ENCODE results near the gene CELF2. TPM values are rescaled to one million over a fixed set of nuclear protein-coding genes. Genes with fewer than 3 reads are reported as not detected.

The CELF2 gene
- total RNA-seq, 4 donors from 2014 or later = 120 to 185 (median 154) TPM

DNA sequence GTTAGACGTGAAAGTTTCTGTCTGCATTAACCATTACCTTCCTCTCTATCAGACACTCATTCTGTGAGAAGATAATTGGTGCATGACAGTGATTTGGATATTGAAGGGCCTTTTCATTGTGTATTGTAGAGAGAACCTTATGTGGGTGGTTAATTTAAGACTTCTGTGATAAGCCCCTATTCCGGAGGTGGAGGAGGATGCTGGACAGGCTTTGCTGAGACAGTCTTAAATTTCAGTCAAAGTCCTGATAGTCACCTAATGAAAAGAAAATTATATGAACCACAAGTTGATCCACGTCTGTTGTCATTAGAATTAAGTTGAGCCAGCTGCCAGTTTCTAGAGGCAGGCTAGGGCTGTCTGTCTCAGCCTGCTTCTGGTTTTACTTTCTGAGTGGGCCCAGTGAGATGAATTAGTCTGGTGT is 62.9 kb downstream of the CELF2 start:
- TF ChIP-seq, protein P1, sequence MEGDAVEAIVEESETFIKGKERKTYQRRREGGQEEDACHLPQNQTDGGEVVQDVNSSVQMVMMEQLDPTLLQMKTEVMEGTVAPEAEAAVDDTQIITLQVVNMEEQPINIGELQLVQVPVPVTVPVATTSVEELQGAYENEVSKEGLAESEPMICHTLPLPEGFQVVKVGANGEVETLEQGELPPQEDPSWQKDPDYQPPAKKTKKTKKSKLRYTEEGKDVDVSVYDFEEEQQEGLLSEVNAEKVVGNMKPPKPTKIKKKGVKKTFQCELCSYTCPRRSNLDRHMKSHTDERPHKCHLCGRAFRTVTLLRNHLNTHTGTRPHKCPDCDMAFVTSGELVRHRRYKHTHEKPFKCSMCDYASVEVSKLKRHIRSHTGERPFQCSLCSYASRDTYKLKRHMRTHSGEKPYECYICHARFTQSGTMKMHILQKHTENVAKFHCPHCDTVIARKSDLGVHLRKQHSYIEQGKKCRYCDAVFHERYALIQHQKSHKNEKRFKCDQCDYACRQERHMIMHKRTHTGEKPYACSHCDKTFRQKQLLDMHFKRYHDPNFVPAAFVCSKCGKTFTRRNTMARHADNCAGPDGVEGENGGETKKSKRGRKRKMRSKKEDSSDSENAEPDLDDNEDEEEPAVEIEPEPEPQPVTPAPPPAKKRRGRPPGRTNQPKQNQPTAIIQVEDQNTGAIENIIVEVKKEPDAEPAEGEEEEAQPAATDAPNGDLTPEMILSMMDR (IDR thresholded peaks at IDR 0.05; ENCODE audit: low read depth) = no peak

DNA sequence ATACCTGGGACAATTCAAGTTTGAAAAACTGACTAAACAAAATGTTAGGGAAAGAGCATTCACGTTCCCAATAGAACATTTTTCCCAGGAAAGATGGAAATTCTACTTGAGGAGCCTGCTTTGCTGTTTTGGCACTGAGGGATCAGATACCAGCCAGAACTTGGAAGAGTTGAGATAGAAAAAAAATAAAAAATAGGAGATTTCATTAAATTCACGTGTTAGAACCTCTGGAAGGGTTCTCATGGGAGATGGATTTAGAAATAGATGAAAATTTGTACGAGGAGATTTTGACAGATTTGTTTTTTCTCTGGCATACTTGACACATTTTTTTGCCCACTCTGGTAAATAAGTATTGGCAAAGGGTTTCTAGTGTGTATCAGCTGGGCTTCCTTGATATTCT is 63.7 kb downstream of the CELF2 start:
- TF ChIP-seq, protein P1 (IDR thresholded peaks at IDR 0.05; ENCODE audit: low read depth) = no peak

DNA sequence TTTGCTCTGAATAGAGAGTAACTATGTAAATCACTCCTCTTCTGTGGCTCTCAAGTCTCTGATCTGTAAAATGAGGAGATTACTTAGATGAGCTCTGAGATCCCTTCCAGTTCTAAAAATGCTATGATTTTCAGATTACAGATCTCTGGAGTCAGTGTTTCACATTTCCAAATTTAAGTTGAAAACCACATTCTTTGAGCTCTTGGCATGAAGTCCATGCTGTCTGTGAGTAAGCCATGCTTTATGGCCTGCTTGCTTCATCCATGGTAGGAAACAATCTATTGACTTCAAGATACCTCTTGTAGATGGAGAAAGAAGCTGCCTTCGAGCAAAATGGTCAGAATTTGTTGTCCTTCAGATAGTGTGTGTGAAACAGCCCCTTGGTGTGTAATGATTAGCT is 64.9 kb downstream of the CELF2 start:
- TF ChIP-seq, protein P1 (IDR thresholded peaks at IDR 0.05; ENCODE audit: low read depth) = no peak

DNA sequence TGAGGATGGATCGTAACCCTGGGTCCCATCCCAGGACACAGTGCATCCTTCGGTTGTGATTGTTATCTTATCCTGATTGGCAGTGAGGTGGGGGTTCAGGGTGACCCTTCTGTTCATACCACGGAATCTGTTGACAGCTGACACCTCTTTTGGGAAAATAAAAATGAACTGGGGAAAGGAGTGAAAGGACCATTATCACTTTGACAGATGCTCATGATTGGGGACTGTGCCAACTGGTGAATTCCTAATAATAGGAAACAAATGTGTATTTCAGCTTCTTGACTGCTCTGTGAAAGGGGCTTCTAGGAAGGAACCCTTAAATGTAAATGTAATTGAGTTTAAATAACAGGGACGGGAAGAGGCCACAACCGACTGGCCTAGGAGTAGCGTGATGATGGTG is 65.4 kb downstream of the CELF2 start:
- TF ChIP-seq, protein P1 (IDR thresholded peaks at IDR 0.05; ENCODE audit: low read depth) = no peak

- TF ChIP-seq, protein P1 (IDR thresholded peaks at IDR 0.05; ENCODE audit: low read depth) = no peak
Measured at GRCh38 chr10:11085545-11085944, 67.9 kb downstream of the CELF2 start.

DNA sequence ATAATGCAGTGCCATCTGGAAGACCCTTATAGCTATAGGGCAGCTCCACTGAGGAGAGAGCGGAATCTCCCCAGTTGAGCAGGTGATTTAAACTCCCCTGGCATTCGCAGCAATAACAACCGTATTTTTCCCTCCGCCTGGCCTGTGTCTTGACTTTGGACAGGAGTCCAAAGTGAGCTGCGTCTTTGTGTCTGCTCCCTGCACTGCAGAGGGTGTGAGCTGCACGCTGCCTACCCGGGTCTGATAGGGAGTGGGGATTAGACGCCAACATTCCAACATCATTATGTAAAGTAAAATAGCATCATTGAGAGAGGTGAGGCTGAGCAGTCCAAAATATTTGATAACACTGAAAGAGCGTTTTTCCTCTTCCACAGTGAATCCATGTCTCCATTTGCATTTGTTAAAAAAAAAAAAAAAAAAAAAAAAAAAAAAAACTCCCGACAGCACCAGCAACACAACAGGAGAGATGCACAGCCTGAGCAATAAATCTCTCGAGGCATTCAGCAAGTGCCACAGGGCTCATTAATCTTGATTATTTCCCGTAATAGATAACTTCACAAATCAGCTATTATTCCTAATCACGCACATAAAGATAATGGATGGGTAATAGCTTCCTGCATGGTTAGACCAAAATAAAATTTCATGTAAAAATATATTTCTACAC is 68.6 kb downstream of the CELF2 start:
- TF ChIP-seq, protein P1 (IDR thresholded peaks at IDR 0.05; ENCODE audit: low read depth) = no peak

DNA sequence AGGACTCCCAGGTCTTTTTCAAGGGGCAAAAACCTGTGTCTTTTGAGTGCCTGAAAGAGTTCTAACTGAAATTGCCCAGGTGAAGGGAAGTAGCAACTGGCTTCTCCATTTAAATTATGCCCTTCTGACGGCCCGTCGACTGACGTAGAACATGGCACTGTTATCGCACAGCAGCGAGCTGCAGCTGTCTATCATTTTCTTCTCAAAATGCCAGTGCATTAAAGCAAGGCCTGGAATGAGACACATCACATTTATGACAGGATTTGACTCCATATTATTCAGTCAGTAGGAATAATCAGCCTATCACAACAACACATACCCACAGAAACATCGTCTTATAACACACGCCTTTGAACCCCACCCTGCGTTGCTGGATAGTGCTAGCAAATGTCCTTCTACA is 69.7 kb downstream of the CELF2 start:
- TF ChIP-seq, protein P1 (IDR thresholded peaks at IDR 0.05; ENCODE audit: low read depth) = no peak

All from subcutaneous adipose tissue (tissue), 4 donors.